Large intestine (tissue), 3 donors: ENCODE results near the gene AVPI1. TPM values are rescaled to one million over a fixed set of nuclear protein-coding genes. Genes with fewer than 3 reads are reported as not detected.
"Not testable (repeated sequence)": the region's sequence is repeated elsewhere in the genome, so short reads cannot be mapped to it uniquely, and the experiment has no call there.

ENCODE experiments used
- DNase-seq, 2 donors: peaks; one replicate each; pipeline versions ENCODE4 v3.0.0 to v3.0.0-alpha.2; 2013
- H3K27ac ChIP-seq: one replicate; pipeline ENCODE4 v1.5.1; 2013; ENCODE audit warnings: low read length
- H3K27me3 ChIP-seq: 2 replicates; pipeline ENCODE4 v1.6.1; 2013; ENCODE audit warnings: low read length; ENCODE audit not compliant: control insufficient read depth, insufficient read depth
- H3K36me3 ChIP-seq: 2 replicates; pipeline ENCODE4 v1.6.1; 2013; ENCODE audit warnings: low read length; ENCODE audit not compliant: control insufficient read depth, insufficient read depth
- H3K4me1 ChIP-seq: one replicate; pipeline ENCODE4 v1.6.1; 2013; ENCODE audit warnings: low read length; ENCODE audit not compliant: control insufficient read depth, insufficient read depth
- H3K4me3 ChIP-seq: one replicate; pipeline ENCODE4 v1.5.1; 2013; ENCODE audit warnings: low read length
- H3K9me3 ChIP-seq: one replicate; pipeline ENCODE4 v1.6.1; 2013; ENCODE audit warnings: mild to moderate bottlenecking, low read depth, low read length, moderate library complexity; ENCODE audit not compliant: control insufficient read depth
- WGBS: methylation state at CpG from one replicate; pipeline ENCODE4 v1.1.5; 2013; ENCODE audit warnings: low lambda C conversion rate; ENCODE audit not compliant: insufficient coverage; 5-methylcytosine and 5-hydroxymethylcytosine counted together
- polyA plus RNA-seq: library from polyadenylated mRNA; unstranded; fragments of 120-200 nt; gene quantifications from one replicate; pipeline ENCODE4 v1.2.1, GENCODE V29; 2013

Gene AVPI1
- polyA plus RNA-seq, 1 donor, result 56.5 TPM

GRCh38 chr10:97640868-97641811, 45.9 kb downstream of the AVPI1 start:
- Histone ChIP-seq H3K27ac (peak overlapping the region; percentile 49), H3K27me3 (no peaks in the 10 kb centered on the region), H3K4me1 (peaks cover 5% of the 10 kb centered on the region), H3K36me3 (peaks cover 19% of the 10 kb centered on the region), H3K4me3 (peak overlapping the region; percentile 64), H3K9me3 (no peaks in the 10 kb centered on the region)
- peak in 1 of 2 donors; percentile 49 for DNase-seq
- WGBS, result 0% methylated on average over 2 of the region's 67 CpGs

GRCh38 chr10:97640174-97640867, 46.7 kb downstream of the AVPI1 start, which contains the start of gene PI4K2A:
Gene PI4K2A (plus strand): TSS chr10:97640671. CDS start chr10:97640743, 72 bp downstream.
- H3K9me3 ChIP-seq, result no peaks in the 10 kb centered on the region
- peaks cover 16% of the 10 kb centered on the region for H3K36me3 ChIP-seq
- H3K27me3 ChIP-seq, result no peaks in the 10 kb centered on the region
- peak within 1 kb of the TSS; percentile 55 for H3K27ac ChIP-seq
- WGBS, result 17% methylated on average over 1 of the region's 54 CpGs
- DNase-seq, result peak; percentile 99 to 100
- H3K4me1 ChIP-seq, result peaks cover 5% of the 10 kb centered on the region
- peak within 1 kb of the TSS; percentile 64 for H3K4me3 ChIP-seq

- H3K9me3 ChIP-seq, DNase-seq, H3K27me3 ChIP-seq, H3K27ac ChIP-seq, H3K36me3 ChIP-seq, H3K4me3 ChIP-seq, H3K4me1 ChIP-seq: not testable (repeated sequence)
- WGBS, result 100% methylated on average over 1 of the region's 3 CpGs
These were observed 48.0 kb downstream of the AVPI1 start for GRCh38 chr10:97639090-97639489.

GRCh38 chr10:97635577-97635976, 51.5 kb downstream of the AVPI1 start:
- DNase-seq, result no peak
- Histone ChIP-seq H3K27ac (no peak overlapping the region), H3K4me1 (no peaks in the 10 kb centered on the region), H3K9me3 (no peaks in the 10 kb centered on the region), H3K27me3 (no peaks in the 10 kb centered on the region), H3K36me3 (no peaks in the 10 kb centered on the region), H3K4me3 (no peak overlapping the region)
- WGBS, result 100% methylated on average over 1 of the region's 1 CpG

- WGBS, result no CpG with 5 or more reads among the region's 8 CpGs
- Histone ChIP-seq H3K36me3 (no peaks in the 10 kb centered on the region), H3K9me3 (no peaks in the 10 kb centered on the region), H3K27me3 (no peaks in the 10 kb centered on the region), H3K27ac (no peak overlapping the region), H3K4me3 (peak overlapping the region; percentile 78), H3K4me1 (no peaks in the 10 kb centered on the region)
- DNase-seq, result no peak
These were observed 53.1 kb downstream of the AVPI1 start for GRCh38 chr10:97633921-97634320.

GRCh38 chr10:97632949-97633884, 53.8 kb downstream of the AVPI1 start, which contains the start of gene MORN4:
Gene MORN4 (minus strand): TSS chr10:97633500. CDS start chr10:97619653, 13,847 bp downstream.
- peak within 1 kb of the TSS; percentile 20 for H3K27ac ChIP-seq
- H3K9me3 ChIP-seq, result no peaks in the 10 kb centered on the region
- no peaks in the 10 kb centered on the region for H3K4me1 ChIP-seq
- DNase-seq, result peak; percentile 88 to 95
- no peaks in the 10 kb centered on the region for H3K27me3 ChIP-seq
- peak within 1 kb of the TSS; percentile 78 for H3K4me3 ChIP-seq
- no peaks in the 10 kb centered on the region for H3K36me3 ChIP-seq
- no CpG with 5 or more reads among the region's 62 CpGs for WGBS

- Histone ChIP-seq H3K27me3 (no peaks in the 10 kb centered on the region), H3K36me3 (no peaks in the 10 kb centered on the region), H3K4me1 (no peaks in the 10 kb centered on the region), H3K9me3 (no peaks in the 10 kb centered on the region), H3K27ac (no peak overlapping the region), H3K4me3 (no peak overlapping the region)
- no peak for DNase-seq
These were observed 55.9 kb downstream of the AVPI1 start for GRCh38 chr10:97631098-97631497.

GRCh38 chr10:97629289-97629688, 57.8 kb downstream of the AVPI1 start:
- whole genome bisulfite sequencing, result no CpG with 5 or more reads among the region's 5 CpGs
- no peak overlapping the region for H3K4me3 ChIP-seq
- H3K27ac ChIP-seq, result no peak overlapping the region
- DNase-seq, result no peak
- no peaks in the 10 kb centered on the region for H3K27me3 ChIP-seq
- H3K9me3 ChIP-seq, result no peaks in the 10 kb centered on the region
- no peaks in the 10 kb centered on the region for H3K36me3 ChIP-seq
- H3K4me1 ChIP-seq, result no peaks in the 10 kb centered on the region

GRCh38 chr10:97628228-97628627, 58.8 kb downstream of the AVPI1 start:
- no peak for DNase-seq
- Histone ChIP-seq H3K27ac (no peak overlapping the region), H3K27me3 (no peaks in the 10 kb centered on the region), H3K36me3 (no peaks in the 10 kb centered on the region), H3K4me3 (no peak overlapping the region), H3K4me1 (peaks cover 3% of the 10 kb centered on the region), H3K9me3 (no peaks in the 10 kb centered on the region)
- WGBS, result no CpG with 5 or more reads among the region's 3 CpGs

- H3K36me3 ChIP-seq, result no peaks in the 10 kb centered on the region
- H3K4me1 ChIP-seq, result peaks cover 3% of the 10 kb centered on the region
- no peak overlapping the region for H3K27ac ChIP-seq
- no peak for DNase-seq
- no peaks in the 10 kb centered on the region for H3K27me3 ChIP-seq
- H3K9me3 ChIP-seq, result no peaks in the 10 kb centered on the region
- no peak overlapping the region for H3K4me3 ChIP-seq
- no CpG with 5 or more reads among the region's 4 CpGs for WGBS
These were observed 59.3 kb downstream of the AVPI1 start for GRCh38 chr10:97627731-97628130.
